VCaP (cell line): ENCODE results near the gene UBE2D4.

ENCODE experiments used
- H3K27ac ChIP-seq: fragments of 450-650 bp; 2 replicates; pipeline ENCODE4 v1.5.1; 2017
- CTCF ChIP-seq: fragments of 450-650 bp; conservative IDR thresholded peaks from 2 replicates; pipeline ENCODE4 v1.5.1; 2017; ENCODE audit warnings: mild to moderate bottlenecking, moderate library complexity

Gene UBE2D4

DNA sequence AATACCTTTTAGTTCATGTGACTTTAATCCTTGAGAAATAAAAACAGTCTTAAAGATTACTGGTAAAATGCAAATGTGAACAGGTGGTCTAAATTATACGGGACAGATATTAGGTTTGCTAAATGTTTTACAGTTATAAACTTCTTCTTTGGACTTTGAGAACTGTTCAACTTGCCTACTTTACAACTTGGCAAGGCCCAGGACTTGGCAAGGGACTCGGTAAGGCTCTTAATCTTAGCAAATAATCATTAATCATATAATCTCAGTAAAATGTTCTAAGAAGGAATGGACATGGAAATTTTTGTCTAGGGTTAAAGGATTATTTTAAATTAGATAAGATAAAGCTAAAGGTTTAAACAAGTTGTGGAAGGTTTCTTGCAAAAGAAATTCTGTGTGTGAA is 4.8 kb upstream of the UBE2D4 start:
- H3K27ac ChIP-seq, result peak overlapping the region; percentile 16
- TF ChIP-seq CTCF, result no peak

DNA sequence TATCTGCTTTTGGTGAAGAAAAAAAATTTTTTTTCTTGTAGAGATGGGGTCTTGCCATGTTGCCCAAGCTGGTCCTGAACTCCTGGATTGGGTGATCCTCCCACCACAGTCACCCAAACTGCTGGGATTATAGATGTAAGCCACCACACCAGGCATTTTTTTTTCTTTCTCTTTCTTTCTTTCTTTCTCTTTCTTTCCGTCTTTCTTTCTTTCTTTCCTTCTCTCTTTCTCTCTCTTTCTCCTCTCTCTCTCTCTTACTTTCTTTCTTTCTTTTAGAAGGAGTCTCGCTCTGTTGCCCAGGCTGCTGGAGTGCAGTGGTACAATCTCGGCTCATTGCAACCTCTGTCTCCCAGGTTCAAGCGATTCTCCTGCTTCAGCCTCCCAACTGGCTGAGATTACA is 3.5 kb upstream of the UBE2D4 start:
- TF ChIP-seq CTCF, result no peak
- no peak overlapping the region for H3K27ac ChIP-seq

- H3K27ac ChIP-seq, result peak overlapping the region; percentile 97
- TF ChIP-seq CTCF, result peak; percentile 34; the same call in 1 of the 2 replicates
Measured at GRCh38 chr7:43926798-43927123, 525 bp downstream of the UBE2D4 start.

GRCh38 chr7:43927810-43928209 is 1.6 kb downstream of the UBE2D4 start:
- TF ChIP-seq CTCF, result no peak
- H3K27ac ChIP-seq, result no peak overlapping the region

DNA sequence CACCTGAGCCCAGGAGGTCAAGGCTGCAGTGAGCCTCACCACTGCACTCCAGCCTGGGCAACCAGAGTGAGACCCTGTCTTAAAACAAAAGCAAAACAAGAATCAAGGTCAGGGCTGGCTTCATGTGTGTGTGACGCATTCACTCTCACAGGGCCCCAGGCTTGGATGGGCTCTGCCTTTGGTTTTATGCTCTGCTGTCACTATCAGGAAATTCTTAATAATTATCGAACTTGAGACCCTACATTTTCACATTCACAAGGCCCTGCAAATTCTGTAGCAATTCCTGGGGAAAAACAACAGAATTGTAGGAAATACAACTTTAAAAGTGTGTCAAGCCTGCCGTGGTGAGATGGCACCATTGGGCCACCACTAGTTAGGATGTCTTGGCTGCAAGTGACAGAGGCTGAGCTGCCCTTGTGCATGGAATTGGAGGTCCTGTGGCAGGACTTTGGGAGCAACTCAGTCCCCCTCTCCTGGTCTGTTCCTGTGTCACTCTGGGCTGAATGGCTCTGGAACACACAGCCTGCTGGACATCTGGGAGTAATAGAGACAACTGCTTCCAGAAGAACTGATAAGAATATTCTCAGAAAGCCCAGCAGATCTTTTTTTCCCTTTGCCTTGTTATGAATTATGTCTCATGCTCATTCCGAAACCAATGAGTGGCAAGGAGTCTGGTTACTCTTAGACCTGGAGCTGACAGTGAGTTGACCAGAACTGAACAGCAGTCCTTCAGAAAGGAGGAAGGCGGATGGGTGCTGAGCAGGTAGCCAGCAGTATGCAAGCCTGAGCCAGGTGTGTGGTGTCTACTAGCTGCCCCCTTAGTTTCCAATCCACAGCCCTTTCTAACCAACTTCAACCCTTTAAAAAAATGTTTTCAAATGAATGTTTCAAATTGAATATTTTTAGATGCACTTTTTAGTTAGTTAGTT is 3.6 kb downstream of the UBE2D4 start:
- no peak for TF ChIP-seq CTCF

DNA sequence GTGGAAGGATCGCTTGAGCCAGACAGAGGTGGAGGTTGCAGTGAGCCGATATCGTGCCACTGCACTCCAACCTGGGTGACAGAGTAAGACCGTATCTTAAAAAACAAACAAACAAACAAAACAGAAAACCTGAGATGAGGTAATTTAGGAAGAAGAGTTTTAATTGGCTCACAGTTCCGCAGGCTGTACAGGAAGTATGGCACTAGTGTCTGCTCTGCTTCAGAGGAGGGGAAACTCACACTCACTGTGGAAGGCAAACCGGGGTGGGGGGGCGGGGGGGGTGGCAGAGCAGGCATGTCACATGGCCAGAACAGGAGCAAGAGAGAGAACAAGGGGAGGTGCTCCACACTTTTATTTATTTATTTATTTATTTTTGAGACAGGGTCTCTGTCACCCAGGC is 5.1 kb downstream of the UBE2D4 start:
- TF ChIP-seq CTCF, result no peak
- no peak overlapping the region for H3K27ac ChIP-seq

More for the DNA sequence above, 3.6 kb downstream of the UBE2D4 start:
- H3K27ac ChIP-seq, result no peak overlapping the region

DNA sequence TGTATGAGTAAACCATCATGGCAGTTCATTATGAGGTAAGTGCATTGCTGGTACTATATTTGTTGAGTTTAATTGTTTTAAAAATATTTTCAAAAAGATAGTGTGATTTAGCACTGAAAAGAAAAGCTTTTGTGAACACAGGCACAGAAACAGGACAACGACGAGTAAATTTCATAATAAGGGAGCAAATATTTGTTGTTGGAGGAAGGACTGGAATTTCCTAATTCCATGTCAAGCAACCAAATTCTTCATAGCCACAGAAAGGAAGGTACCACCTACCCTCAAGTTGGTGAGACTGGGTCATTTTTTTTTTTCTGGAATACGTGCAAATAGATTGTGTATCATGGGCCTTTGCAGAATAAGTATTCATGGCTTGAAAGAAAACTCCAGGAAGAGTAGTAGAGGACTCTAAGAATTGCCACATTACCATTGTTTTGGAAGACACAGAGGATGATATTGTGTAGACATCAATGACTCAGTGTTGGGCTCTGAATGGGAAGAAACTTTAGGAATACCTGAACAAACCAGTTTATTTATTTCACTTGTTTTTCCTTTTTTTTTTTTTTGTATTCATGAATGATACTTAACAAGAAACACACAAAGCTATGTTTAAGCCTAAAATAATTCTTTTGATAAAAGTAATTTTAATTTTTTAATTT is 7.8 kb downstream of the UBE2D4 start:
- H3K27ac ChIP-seq, result no peak overlapping the region
- no peak for TF ChIP-seq CTCF
